CD4-positive, alpha-beta T cell treated with Interleukin-4 for 4 hours (primary cell): ENCODE measurements around the gene C6orf132.

Experiments used
- DNase-seq: peaks from one replicate; pipeline ENCODE4 v3.0.0-alpha.2; 2020

Gene C6orf132

GRCh38 chr6:42104095-42104803 lies 38.2 kb downstream of the C6orf132 start:
- peak; percentile 63 for DNase-seq

- no peak for DNase-seq
Measured at GRCh38 chr6:42103753-42104094, 38.7 kb downstream of the C6orf132 start.

GRCh38 chr6:42103216-42103615 lies 39.2 kb downstream of the C6orf132 start:
- DNase-seq: no peak

- DNase-seq: no peak
Measured at GRCh38 chr6:42101186-42101657, 41.2 kb downstream of the C6orf132 start.

DNA sequence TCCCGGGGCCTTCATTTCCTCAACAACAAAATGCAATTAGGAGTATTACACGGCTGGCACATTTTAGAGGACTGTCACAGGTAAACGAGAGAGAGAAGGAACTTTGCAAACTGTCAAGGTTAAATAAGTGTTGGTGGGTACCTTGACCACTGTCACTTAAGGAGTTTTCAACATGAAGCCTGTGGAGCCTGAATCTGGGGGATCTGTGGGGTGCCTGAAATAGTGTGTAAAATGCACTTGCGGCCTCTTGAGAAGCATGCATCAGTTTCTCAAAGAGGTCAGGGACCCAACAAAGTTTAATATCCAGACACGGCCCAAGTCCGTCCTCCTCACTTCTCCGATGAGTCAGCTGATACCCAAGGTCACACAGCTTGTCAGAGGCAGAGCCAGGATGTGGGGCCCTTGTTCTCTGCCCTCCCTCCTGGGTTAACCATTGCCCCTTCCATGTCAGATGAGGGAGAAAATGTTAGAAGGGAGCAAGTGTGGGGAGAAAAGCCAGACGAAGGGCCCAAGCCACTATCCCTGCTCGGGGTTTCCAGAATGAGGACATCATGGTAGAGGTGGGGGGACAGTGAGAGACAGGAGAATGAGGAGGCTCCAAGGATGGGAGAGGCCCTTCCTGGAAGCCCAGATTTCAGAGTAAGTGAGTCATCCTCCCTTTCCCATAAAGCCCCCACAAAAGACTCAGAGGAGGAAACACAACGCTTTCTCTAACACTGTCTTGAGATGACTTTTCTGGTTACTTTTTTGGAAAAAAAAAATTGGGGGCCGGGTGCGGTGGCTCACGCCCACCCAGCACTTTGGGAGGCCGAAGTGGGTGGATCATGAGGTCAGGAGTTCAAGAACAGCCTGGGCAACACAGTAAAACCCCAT lies 42.2 kb downstream of the C6orf132 start:
- DNase-seq: no peak

DNA sequence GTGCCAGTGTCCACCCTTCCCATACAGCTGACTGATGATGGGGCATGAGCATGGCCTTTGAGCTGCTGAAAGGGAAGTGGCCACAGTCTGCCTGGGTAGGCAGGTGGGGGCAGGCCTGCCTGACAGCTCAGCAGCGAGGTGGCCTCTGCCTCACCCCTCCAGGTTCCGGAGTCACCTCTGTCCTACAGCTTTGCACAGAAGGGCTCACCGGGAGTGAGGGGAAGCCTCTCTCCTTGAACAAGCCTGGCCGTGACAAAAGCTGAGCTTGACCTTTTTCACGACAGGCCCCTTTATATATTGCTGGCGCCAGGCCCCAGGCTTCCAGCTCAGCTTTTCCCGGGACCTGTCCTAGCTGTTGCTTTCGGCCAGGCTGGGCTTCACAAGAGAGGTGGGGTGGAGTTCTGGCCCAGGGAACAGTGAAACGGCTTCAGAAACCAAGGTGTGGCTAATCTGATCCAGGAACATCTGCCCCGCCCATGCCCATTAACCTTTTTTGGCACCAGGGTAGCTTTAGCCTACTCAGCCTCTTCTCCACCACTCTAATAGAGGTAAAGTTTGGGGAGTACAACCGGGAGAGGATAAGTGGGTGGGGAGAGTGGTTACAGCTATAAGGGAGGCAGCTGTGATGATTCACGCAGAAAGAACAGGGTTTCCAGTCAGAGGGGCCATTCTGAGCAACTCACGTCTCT lies 42.9 kb downstream of the C6orf132 start:
- no peak for DNase-seq

GRCh38 chr6:42095776-42096541 lies 46.5 kb downstream of the C6orf132 start:
- DNase-seq: no peak

- DNase-seq: no peak
Measured at GRCh38 chr6:42095094-42095493, 47.3 kb downstream of the C6orf132 start.

DNA sequence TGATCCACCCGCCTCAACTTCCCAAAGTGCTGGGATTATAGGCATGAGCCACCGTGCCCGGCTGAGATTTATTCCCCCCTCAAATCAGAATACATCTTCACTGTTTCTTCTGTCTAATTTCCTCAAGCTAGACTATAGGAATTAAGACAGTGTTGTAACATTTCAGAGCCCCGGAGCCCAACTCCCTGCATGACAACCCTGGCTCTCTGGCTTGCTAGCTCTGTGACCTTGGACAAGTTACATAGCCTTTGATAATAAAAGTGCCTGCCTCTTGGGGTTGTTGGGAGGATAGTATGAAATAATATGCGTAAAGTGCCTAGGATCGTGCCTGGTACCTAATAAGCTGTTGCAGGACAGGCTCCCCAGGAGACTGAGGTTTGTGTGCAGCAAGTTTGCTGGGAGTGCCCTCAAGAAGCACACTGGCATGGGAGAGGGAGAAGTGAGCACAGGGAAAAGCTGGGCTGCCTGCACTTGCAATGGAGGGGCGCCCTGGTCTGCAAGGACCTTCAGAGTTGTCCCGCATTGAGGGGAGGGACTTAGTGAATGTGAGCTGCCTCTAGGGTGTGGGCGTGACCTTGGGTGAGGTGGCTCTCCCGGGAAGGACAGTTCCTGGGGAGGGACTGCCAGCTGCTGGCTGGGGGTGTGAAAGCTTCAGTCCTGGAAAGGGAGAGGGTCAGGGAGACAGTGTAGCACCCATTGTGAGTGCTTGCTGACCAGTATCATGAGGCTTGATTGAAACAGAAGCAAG lies 48.7 kb downstream of the C6orf132 start:
- no peak for DNase-seq

GRCh38 chr6:42091718-42092023 lies 50.7 kb downstream of the C6orf132 start:
- DNase-seq: no peak

GRCh38 chr6:42090819-42091717 lies 51.4 kb downstream of the C6orf132 start:
- no peak for DNase-seq

GRCh38 chr6:42088101-42088591 lies 54.3 kb downstream of the C6orf132 start:
- DNase-seq: no peak

DNA sequence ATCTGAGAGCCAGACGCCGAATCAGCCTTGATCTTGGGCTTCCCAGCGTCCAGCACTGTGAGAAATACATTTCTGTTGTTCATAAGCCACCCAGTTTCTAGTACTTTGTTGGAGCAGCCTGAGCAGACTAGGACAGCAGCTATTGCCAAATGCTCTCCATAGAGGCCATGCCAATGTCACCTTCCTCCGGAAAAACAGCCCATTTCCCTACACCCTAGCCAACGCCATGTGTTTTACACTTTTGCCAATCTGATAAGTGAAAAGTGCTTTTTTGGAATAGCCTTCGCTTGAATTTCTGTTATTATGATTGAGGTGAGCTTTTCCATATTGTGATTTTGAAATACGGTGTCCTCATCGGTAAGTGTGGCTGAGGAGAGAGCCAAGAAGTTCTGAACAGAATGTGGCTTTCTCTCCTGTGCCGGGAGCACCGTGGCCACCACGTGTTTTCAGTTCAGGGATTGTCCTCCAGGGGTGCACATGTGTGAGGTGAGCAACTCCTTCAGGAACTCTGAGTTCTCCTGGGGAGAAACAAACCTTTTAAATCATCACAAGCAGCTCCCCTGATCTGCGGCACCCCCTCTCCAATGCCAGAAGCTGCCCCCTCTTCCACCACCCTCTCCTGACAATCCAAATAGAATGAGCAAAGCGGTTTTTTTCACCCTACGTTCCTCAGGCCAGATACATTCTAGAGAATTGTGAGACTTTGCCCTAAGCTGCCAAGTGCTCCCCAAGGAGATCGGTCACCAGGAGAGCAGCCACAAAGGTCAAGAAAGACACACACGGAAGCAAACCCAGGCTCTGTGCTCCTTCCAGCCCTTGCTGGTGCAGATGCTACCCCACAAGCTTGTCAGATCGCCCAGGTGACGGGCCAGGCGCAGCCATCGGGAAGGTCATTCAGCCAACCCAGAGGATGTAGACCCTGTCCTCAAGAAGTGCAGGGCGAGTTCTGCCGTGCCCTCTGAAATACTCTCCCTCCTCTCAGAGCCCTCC lies 56.1 kb downstream of the C6orf132 start:
- DNase-seq: no peak

- DNase-seq: no peak
Measured at GRCh38 chr6:42084889-42085288, 57.5 kb downstream of the C6orf132 start.

DNA sequence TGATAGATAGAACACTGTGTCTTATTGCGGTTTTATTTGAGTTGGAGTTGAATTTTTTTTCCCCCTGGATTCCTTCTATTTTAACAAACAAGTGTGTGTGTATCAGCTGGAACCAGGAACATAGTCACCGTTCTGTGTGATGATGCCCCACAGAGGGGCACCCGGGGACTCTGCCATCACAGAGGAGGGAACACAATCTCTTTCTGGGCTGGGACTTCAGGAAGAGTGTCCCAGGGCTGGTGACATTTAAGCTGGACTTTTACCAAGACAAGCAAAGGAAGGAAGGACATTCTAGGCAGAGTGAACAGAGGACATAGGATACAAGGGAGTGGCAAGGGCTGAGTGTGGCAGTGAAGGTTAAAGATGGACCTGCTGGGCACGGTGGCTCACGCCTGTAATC lies 58.9 kb downstream of the C6orf132 start:
- no peak for DNase-seq

DNA sequence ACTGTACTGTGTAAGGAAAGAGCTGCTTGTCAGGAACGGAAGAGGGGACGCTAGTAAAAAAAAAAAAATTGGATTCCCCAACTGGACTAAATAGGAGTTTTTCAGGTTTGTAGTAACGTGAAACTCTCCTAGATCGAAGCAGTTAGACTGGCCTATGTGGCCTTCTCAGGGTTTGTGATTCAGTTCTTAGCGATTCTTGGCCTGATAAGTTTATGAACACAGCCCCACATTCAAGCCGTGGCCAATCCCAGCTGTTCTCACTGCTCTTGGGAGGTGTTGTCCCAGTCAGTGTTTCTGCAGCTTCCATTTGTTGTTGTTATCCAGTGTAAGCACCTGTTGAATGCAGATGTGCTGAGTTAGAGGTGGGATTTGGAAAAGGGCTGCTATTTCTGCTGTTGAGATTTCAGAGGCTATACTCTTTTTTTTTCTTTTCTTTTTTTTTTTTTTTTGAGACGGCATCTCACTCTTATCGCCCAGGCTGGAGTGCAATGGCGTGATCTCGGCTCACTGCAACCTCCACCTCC lies 62.4 kb downstream of the C6orf132 start:
- no peak for DNase-seq

DNA sequence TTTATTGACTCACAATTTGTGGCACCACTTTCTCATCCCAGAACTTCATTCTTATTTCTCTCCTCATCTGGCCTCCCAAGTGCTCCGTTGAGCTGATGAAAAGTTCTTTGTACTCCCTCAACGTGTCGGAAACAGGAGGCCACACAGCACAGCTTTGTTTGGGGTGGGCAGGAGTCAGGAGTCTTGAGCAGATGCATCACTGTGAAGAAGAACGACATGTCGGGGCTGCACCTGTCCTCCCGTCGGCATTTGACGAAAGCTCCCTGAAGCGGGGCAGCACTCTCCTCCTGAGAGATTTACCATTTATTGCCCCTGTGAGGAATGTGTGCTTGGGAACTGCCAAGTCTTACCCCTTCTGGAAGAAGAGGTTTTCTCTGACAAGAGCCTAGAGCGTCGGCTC lies 64.0 kb downstream of the C6orf132 start:
- no peak for DNase-seq

- peak; percentile 36 for DNase-seq
Measured at GRCh38 chr6:42075159-42075838, 67.1 kb downstream of the C6orf132 start.

GRCh38 chr6:42073287-42073686 lies 69.1 kb downstream of the C6orf132 start:
- DNase-seq: no peak
